ENCODE data around the gene ITGB1. TPM values are rescaled to one million over a fixed set of nuclear protein-coding genes. Genes with fewer than 3 reads are reported as not detected.

Gene ITGB1
- total and polyA plus RNA-seq, 2 experiments from 2014 or later: 317 to 439 TPM

DNA sequence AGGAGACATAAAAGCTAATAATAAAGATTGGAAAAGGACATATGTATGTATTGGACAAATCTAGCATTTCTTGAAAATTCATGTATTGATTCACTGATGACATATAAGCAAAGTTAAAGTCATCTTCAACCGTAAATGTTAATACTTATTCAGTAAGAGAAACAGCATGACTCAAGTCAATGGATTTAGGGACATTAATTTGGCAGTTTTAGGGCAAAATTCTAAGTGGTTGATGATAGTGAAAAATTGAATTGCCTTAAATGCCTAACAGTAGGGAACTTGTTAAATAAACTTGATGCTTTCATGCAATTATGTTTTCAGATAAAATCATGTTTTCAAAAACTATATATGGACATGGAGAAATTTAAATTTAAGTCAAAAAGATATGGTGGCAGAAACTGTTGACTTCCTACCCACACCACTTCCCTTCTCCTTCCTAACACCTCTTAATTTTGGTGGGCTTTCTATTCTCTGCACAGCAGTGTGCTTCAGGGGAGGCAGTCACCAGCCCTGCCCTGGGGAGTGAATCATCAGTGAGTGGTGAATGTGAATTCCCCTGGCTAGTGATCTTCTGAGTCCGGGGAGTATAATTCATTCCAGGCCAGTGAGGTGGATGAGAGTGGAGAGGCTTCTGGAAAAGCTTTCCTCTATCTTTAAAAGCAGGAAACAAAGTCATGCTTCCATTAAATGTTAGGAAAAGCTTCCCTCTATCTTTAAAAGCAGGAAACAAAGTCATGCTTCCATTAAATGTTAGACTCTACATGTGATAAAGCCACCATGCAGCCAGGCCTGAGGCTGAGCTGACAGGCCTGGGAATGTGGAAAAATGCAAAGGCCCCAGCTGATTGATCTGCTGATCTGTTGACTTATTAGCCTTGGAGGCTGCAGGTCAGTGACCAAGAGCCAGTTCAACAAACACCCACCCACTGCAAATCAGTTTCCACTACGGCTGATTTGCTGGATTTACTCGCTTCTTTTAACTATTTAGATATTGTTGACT is 25.2 kb upstream of the ITGB1 start:
- peak overlapping the region; percentile 50; the same call in 1 of the 2 replicates for H2AFZ ChIP-seq
- no peak overlapping the region for H3K4me2 ChIP-seq
- DNase-seq (ENCODE audit: low spot score) (no peak), ATAC-seq (no peak)
- no peaks in the 10 kb centered on the region for H3K9me3 Mint-ChIP-seq
- no peak overlapping the region; the same call in 1 of the 2 replicates for H3K27ac Mint-ChIP-seq
- H3K4me3 Mint-ChIP-seq: no peak overlapping the region
- H3K79me2 ChIP-seq (replicated peaks; ENCODE audit: insufficient read depth): no peaks in the 10 kb centered on the region
- no peaks in the 10 kb centered on the region for H3K36me3 Mint-ChIP-seq (ENCODE audit: low read depth)
- H3K9me2 ChIP-seq (ENCODE audit: insufficient read depth): no peaks in the 10 kb centered on the region
- H4K20me1 ChIP-seq (replicated peaks; ENCODE audit: insufficient read depth): no peaks in the 10 kb centered on the region
- no peak overlapping the region for H3K4me3 ChIP-seq
- H3K36me3 ChIP-seq (ENCODE audit: insufficient read depth): no peaks in the 10 kb centered on the region
- peaks cover 7% of the 10 kb centered on the region; the same call in 1 of the 2 replicates for H3F3A ChIP-seq (replicated peaks; ENCODE audit: low read depth)
- peaks cover 14% of the 10 kb centered on the region for H3K27me3 Mint-ChIP-seq (ENCODE audit: insufficient read depth, low read depth, poor library complexity)
- H3K4me1 Mint-ChIP-seq: peaks cover 45% of the 10 kb centered on the region
- H3K4me1 ChIP-seq (ENCODE audit: insufficient read depth): peaks cover 25% of the 10 kb centered on the region
- H3K27ac ChIP-seq (ENCODE audit: low read depth): no peak overlapping the region
- TF ChIP-seq EZH2 (IDR thresholded peaks at IDR 0.05; ENCODE audit: low read depth, unreplicated experiment) (no peak), STAT1 (IDR thresholded peaks at IDR 0.05; ENCODE audit: unreplicated experiment) (no peak), ZNF114 (CRISPR knock-in tag; IDR thresholded peaks at IDR 0.05) (no peak)
- TF ChIP-seq, protein P1, sequence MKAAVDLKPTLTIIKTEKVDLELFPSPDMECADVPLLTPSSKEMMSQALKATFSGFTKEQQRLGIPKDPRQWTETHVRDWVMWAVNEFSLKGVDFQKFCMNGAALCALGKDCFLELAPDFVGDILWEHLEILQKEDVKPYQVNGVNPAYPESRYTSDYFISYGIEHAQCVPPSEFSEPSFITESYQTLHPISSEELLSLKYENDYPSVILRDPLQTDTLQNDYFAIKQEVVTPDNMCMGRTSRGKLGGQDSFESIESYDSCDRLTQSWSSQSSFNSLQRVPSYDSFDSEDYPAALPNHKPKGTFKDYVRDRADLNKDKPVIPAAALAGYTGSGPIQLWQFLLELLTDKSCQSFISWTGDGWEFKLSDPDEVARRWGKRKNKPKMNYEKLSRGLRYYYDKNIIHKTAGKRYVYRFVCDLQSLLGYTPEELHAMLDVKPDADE (IDR thresholded peaks at IDR 0.05): no peak
- H3K27me3 ChIP-seq (ENCODE audit: insufficient read depth): 0 out of 2 replicates have a peak, but pooled peaks cover 3% of the 10 kb centered on the region

DNA sequence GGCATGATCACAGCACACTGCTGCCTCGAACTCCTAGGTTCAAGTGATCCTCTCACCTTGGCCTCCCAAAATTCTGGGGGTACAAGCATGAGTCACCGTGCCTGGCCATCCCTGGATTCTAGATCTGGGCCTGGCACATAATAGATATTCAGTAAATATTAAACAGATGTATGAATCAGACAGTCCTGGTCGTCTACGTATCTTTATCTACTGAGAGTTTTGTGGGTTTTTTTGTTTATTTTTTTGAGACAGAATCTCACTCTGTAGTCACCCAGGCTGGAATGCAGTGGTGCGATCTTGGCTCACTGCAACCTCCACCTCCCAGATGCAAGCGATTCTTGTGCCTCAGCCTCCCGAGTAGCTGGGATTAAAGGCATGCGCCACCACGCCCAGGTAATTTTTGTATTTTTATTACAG is 24.3 kb upstream of the ITGB1 start:
- Histone ChIP-seq H2AFZ (peak overlapping the region; percentile 86), H3K27me3 (ENCODE audit: insufficient read depth) (0 out of 2 replicates have a peak, but pooled peaks cover 3% of the 10 kb centered on the region), H3F3A (replicated peaks; ENCODE audit: low read depth) (peaks cover 7% of the 10 kb centered on the region; the same call in 1 of the 2 replicates), H3K4me1 (ENCODE audit: insufficient read depth) (peaks cover 25% of the 10 kb centered on the region), H3K4me2 (no peak overlapping the region), H3K36me3 (ENCODE audit: insufficient read depth) (no peaks in the 10 kb centered on the region), H4K20me1 (replicated peaks; ENCODE audit: insufficient read depth) (no peaks in the 10 kb centered on the region), H3K27ac (ENCODE audit: low read depth) (peak overlapping the region; percentile 60; the same call in 1 of the 2 replicates), H3K4me3 (no peak overlapping the region), H3K9me2 (ENCODE audit: insufficient read depth) (no peaks in the 10 kb centered on the region), H3K79me2 (replicated peaks; ENCODE audit: insufficient read depth) (no peaks in the 10 kb centered on the region)
- H3K36me3 Mint-ChIP-seq (ENCODE audit: low read depth): no peaks in the 10 kb centered on the region
- no peaks in the 10 kb centered on the region for H3K9me3 Mint-ChIP-seq
- peak overlapping the region; percentile 48; the same call in 1 of the 2 replicates for H3K27ac Mint-ChIP-seq
- H3K27me3 Mint-ChIP-seq (ENCODE audit: insufficient read depth, low read depth, poor library complexity): peaks cover 14% of the 10 kb centered on the region
- ATAC-seq (no peak), DNase-seq (ENCODE audit: low spot score) (no peak)
- H3K4me3 Mint-ChIP-seq: no peak overlapping the region
- H3K4me1 Mint-ChIP-seq: peaks cover 45% of the 10 kb centered on the region
- TF ChIP-seq STAT1 (IDR thresholded peaks at IDR 0.05; ENCODE audit: unreplicated experiment) (no peak), EZH2phosphoT487 (IDR thresholded peaks at IDR 0.05; ENCODE audit: unreplicated experiment) (no peak), NANOG (IDR thresholded peaks at IDR 0.05; ENCODE audit: borderline replicate concordance) (no peak), CTCF (conservative IDR thresholded peaks at IDR 0.05; ENCODE audit: low read depth in 2 of 2) (no peak), ZNF114 (CRISPR knock-in tag; IDR thresholded peaks at IDR 0.05) (no peak), POLR2AphosphoS5 (IDR thresholded peaks at IDR 0.05; ENCODE audit: low read depth) (no peak), ZNF331 (CRISPR knock-in tag; IDR thresholded peaks at IDR 0.05; ENCODE audit: low read depth) (no peak), JUNB (IDR thresholded peaks at IDR 0.05; ENCODE audit: unreplicated experiment) (no peak)
- TF ChIP-seq, protein P2, sequence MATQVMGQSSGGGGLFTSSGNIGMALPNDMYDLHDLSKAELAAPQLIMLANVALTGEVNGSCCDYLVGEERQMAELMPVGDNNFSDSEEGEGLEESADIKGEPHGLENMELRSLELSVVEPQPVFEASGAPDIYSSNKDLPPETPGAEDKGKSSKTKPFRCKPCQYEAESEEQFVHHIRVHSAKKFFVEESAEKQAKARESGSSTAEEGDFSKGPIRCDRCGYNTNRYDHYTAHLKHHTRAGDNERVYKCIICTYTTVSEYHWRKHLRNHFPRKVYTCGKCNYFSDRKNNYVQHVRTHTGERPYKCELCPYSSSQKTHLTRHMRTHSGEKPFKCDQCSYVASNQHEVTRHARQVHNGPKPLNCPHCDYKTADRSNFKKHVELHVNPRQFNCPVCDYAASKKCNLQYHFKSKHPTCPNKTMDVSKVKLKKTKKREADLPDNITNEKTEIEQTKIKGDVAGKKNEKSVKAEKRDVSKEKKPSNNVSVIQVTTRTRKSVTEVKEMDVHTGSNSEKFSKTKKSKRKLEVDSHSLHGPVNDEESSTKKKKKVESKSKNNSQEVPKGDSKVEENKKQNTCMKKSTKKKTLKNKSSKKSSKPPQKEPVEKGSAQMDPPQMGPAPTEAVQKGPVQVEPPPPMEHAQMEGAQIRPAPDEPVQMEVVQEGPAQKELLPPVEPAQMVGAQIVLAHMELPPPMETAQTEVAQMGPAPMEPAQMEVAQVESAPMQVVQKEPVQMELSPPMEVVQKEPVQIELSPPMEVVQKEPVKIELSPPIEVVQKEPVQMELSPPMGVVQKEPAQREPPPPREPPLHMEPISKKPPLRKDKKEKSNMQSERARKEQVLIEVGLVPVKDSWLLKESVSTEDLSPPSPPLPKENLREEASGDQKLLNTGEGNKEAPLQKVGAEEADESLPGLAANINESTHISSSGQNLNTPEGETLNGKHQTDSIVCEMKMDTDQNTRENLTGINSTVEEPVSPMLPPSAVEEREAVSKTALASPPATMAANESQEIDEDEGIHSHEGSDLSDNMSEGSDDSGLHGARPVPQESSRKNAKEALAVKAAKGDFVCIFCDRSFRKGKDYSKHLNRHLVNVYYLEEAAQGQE (IDR thresholded peaks at IDR 0.05; ENCODE audit: unreplicated experiment): no peak
